Neural cell (in vitro differentiated cells): ENCODE measurements around the gene CAPN7.

Experiments used
- EP300 ChIP-seq: fragments of 450-650 bp; conservative IDR thresholded peaks from 2 replicates; pipeline ENCODE4 v1.6.1; 2014; ENCODE audit warnings: antibody characterized with exemption, mild to moderate bottlenecking, moderate library complexity; ENCODE audit not compliant: poor library complexity, severe bottlenecking
- EZH2 ChIP-seq: fragments of 200-600, 300-800 bp; shearing (Covaris generic), sonication (generic); IDR thresholded peaks from 2 replicates; pipeline ENCODE4 v1.6.1; 2014; ENCODE audit warnings: antibody characterized with exemption, low read length, borderline replicate concordance, mild to moderate bottlenecking; ENCODE audit not compliant: insufficient read depth, poor library complexity, severe bottlenecking
- MXI1 ChIP-seq: fragments of 450-650 bp; conservative IDR thresholded peaks from 2 replicates; pipeline ENCODE4 v1.6.1; 2014; ENCODE audit warnings: antibody characterized with exemption, mild to moderate bottlenecking; ENCODE audit not compliant: poor library complexity, severe bottlenecking
- TF ChIP-seq, protein P1 (sequence below): fragments of 450-650 bp; IDR thresholded peaks from 2 replicates; pipeline ENCODE4 v1.5.1; 2014; ENCODE audit warnings: antibody characterized with exemption, mild to moderate bottlenecking, moderate library complexity; ENCODE audit not compliant: poor library complexity, severe bottlenecking
- TF ChIP-seq, protein P2 (sequence below): IDR thresholded peaks from 2 replicates; pipeline ENCODE4 v1.6.1; 2012; ENCODE audit warnings: borderline replicate concordance

- TF ChIP-seq, protein P1, sequence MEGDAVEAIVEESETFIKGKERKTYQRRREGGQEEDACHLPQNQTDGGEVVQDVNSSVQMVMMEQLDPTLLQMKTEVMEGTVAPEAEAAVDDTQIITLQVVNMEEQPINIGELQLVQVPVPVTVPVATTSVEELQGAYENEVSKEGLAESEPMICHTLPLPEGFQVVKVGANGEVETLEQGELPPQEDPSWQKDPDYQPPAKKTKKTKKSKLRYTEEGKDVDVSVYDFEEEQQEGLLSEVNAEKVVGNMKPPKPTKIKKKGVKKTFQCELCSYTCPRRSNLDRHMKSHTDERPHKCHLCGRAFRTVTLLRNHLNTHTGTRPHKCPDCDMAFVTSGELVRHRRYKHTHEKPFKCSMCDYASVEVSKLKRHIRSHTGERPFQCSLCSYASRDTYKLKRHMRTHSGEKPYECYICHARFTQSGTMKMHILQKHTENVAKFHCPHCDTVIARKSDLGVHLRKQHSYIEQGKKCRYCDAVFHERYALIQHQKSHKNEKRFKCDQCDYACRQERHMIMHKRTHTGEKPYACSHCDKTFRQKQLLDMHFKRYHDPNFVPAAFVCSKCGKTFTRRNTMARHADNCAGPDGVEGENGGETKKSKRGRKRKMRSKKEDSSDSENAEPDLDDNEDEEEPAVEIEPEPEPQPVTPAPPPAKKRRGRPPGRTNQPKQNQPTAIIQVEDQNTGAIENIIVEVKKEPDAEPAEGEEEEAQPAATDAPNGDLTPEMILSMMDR: no peak
- TF ChIP-seq, protein P2, sequence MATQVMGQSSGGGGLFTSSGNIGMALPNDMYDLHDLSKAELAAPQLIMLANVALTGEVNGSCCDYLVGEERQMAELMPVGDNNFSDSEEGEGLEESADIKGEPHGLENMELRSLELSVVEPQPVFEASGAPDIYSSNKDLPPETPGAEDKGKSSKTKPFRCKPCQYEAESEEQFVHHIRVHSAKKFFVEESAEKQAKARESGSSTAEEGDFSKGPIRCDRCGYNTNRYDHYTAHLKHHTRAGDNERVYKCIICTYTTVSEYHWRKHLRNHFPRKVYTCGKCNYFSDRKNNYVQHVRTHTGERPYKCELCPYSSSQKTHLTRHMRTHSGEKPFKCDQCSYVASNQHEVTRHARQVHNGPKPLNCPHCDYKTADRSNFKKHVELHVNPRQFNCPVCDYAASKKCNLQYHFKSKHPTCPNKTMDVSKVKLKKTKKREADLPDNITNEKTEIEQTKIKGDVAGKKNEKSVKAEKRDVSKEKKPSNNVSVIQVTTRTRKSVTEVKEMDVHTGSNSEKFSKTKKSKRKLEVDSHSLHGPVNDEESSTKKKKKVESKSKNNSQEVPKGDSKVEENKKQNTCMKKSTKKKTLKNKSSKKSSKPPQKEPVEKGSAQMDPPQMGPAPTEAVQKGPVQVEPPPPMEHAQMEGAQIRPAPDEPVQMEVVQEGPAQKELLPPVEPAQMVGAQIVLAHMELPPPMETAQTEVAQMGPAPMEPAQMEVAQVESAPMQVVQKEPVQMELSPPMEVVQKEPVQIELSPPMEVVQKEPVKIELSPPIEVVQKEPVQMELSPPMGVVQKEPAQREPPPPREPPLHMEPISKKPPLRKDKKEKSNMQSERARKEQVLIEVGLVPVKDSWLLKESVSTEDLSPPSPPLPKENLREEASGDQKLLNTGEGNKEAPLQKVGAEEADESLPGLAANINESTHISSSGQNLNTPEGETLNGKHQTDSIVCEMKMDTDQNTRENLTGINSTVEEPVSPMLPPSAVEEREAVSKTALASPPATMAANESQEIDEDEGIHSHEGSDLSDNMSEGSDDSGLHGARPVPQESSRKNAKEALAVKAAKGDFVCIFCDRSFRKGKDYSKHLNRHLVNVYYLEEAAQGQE: no peak
- TF ChIP-seq EP300 (no peak), EZH2 (no peak), MXI1 (no peak)
Measured at GRCh38 chr3:15280853-15281532, 74.9 kb downstream of the CAPN7 start.
